GM19099 (cell line): ENCODE measurements around the gene ZNF648.

Experiments
- POLR2A ChIP-seq: IDR thresholded peaks from 3 replicates; pipeline ENCODE4 v1.6.1; 2011; ENCODE audit warnings: low read depth; ENCODE audit not compliant: insufficient read length; ENCODE audit errors: extremely low read depth

ZNF648 gene

GRCh38 chr1:182084487-182085316 is 23.2 kb upstream of the ZNF648 start:
- TF ChIP-seq POLR2A, result no peak

GRCh38 chr1:182083851-182084486 is 22.5 kb upstream of the ZNF648 start:
- TF ChIP-seq POLR2A, result no peak

GRCh38 chr1:182080955-182081582 is 19.6 kb upstream of the ZNF648 start:
- no peak for TF ChIP-seq POLR2A

- no peak for TF ChIP-seq POLR2A
These were observed 18.5 kb upstream of the ZNF648 start for GRCh38 chr1:182080040-182080439.

GRCh38 chr1:182071924-182072323 is 10.4 kb upstream of the ZNF648 start:
- no peak for TF ChIP-seq POLR2A

GRCh38 chr1:182069028-182069466 is 7.5 kb upstream of the ZNF648 start:
- TF ChIP-seq POLR2A, result no peak

- TF ChIP-seq POLR2A, result no peak
These were observed 5.4 kb upstream of the ZNF648 start for GRCh38 chr1:182066934-182067333.

- no peak for TF ChIP-seq POLR2A
These were observed 3.8 kb upstream of the ZNF648 start for GRCh38 chr1:182065126-182065845.

- no peak for TF ChIP-seq POLR2A
These were observed 3.1 kb upstream of the ZNF648 start for GRCh38 chr1:182064611-182065010.

- no peak for TF ChIP-seq POLR2A
These were observed 711 bp upstream of the ZNF648 start for GRCh38 chr1:182062223-182062622.

GRCh38 chr1:182060877-182061276 is 635 bp downstream of the ZNF648 start:
- no peak for TF ChIP-seq POLR2A

- TF ChIP-seq POLR2A, result no peak
These were observed 1.6 kb downstream of the ZNF648 start for GRCh38 chr1:182059936-182060335.

- no peak for TF ChIP-seq POLR2A
These were observed 4.7 kb downstream of the ZNF648 start for GRCh38 chr1:182056601-182057366.

GRCh38 chr1:182054698-182055326 is 6.7 kb downstream of the ZNF648 start:
- TF ChIP-seq POLR2A, result no peak
